Large intestine (tissue), 3 donors: Measurements from ENCODE around the gene EEFSEC. TPM values are rescaled to one million over a fixed set of nuclear protein-coding genes. Genes with fewer than 3 reads are reported as not detected.

ENCODE experiments used
- DNase-seq, 2 donors: peaks; one replicate each; pipeline versions ENCODE4 v3.0.0 to v3.0.0-alpha.2; 2013
- H3K27ac ChIP-seq: one replicate; pipeline ENCODE4 v1.5.1; 2013; ENCODE audit warnings: low read length
- H3K27me3 ChIP-seq: 2 replicates; pipeline ENCODE4 v1.6.1; 2013; ENCODE audit warnings: low read length; ENCODE audit not compliant: control insufficient read depth, insufficient read depth
- H3K36me3 ChIP-seq: 2 replicates; pipeline ENCODE4 v1.6.1; 2013; ENCODE audit warnings: low read length; ENCODE audit not compliant: control insufficient read depth, insufficient read depth
- H3K4me1 ChIP-seq: one replicate; pipeline ENCODE4 v1.6.1; 2013; ENCODE audit warnings: low read length; ENCODE audit not compliant: control insufficient read depth, insufficient read depth
- H3K4me3 ChIP-seq: one replicate; pipeline ENCODE4 v1.5.1; 2013; ENCODE audit warnings: low read length
- H3K9me3 ChIP-seq: one replicate; pipeline ENCODE4 v1.6.1; 2013; ENCODE audit warnings: mild to moderate bottlenecking, low read depth, low read length, moderate library complexity; ENCODE audit not compliant: control insufficient read depth
- WGBS: methylation state at CpG from one replicate; pipeline ENCODE4 v1.1.5; 2013; ENCODE audit warnings: low lambda C conversion rate; ENCODE audit not compliant: insufficient coverage; 5-methylcytosine and 5-hydroxymethylcytosine counted together
- polyA plus RNA-seq: library from polyadenylated mRNA; unstranded; fragments of 120-200 nt; gene quantifications from one replicate; pipeline ENCODE4 v1.2.1, GENCODE V29; 2013

Gene EEFSEC
- polyA plus RNA-seq, 1 donor, result 23.9 TPM

GRCh38 chr3:128415773-128416577, 262.7 kb downstream of the EEFSEC start:
- H3K27ac ChIP-seq, result no peak overlapping the region
- no peak overlapping the region for H3K4me3 ChIP-seq
- H3K9me3 ChIP-seq, result no peaks in the 10 kb centered on the region
- no peaks in the 10 kb centered on the region for H3K36me3 ChIP-seq
- DNase-seq, result no peak
- peaks cover 21% of the 10 kb centered on the region for H3K4me1 ChIP-seq
- no CpG with 5 or more reads among the region's 19 CpGs for WGBS
- no peaks in the 10 kb centered on the region for H3K27me3 ChIP-seq

- H3K9me3 ChIP-seq, result no peaks in the 10 kb centered on the region
- no peak overlapping the region for H3K4me3 ChIP-seq
- H3K4me1 ChIP-seq, result peaks cover 20% of the 10 kb centered on the region
- peak in 1 of 2 donors; percentile 24 for DNase-seq
- H3K27me3 ChIP-seq, result no peaks in the 10 kb centered on the region
- no peak overlapping the region for H3K27ac ChIP-seq
- no peaks in the 10 kb centered on the region for H3K36me3 ChIP-seq
- WGBS, result no CpG with 5 or more reads among the region's 12 CpGs
These were observed 263.4 kb downstream of the EEFSEC start for GRCh38 chr3:128416578-128417211.

GRCh38 chr3:128418900-128419299, 265.6 kb downstream of the EEFSEC start:
- Histone ChIP-seq H3K9me3 (no peaks in the 10 kb centered on the region), H3K27me3 (no peaks in the 10 kb centered on the region), H3K27ac (no peak overlapping the region), H3K4me1 (peaks cover 8% of the 10 kb centered on the region), H3K4me3 (no peak overlapping the region), H3K36me3 (no peaks in the 10 kb centered on the region)
- DNase-seq, result no peak
- WGBS, result no CpG with 5 or more reads among the region's 2 CpGs

GRCh38 chr3:128419311-128419710, 266.0 kb downstream of the EEFSEC start:
- no peaks in the 10 kb centered on the region for H3K9me3 ChIP-seq
- DNase-seq, result no peak
- 100% methylated on average over 1 of the region's 4 CpGs for WGBS
- no peak overlapping the region for H3K27ac ChIP-seq
- H3K4me3 ChIP-seq, result no peak overlapping the region
- H3K4me1 ChIP-seq, result peaks cover 8% of the 10 kb centered on the region
- no peaks in the 10 kb centered on the region for H3K36me3 ChIP-seq
- no peaks in the 10 kb centered on the region for H3K27me3 ChIP-seq

GRCh38 chr3:128420289-128420688, 267.0 kb downstream of the EEFSEC start:
- no CpG with 5 or more reads among the region's 7 CpGs for WGBS
- H3K27me3 ChIP-seq, result no peaks in the 10 kb centered on the region

GRCh38 chr3:128420720-128421438, 267.6 kb downstream of the EEFSEC start:
- no peak for DNase-seq
- H3K4me3 ChIP-seq, result no peak overlapping the region
- H3K27me3 ChIP-seq, result no peaks in the 10 kb centered on the region
- no peak overlapping the region for H3K27ac ChIP-seq
- no peaks in the 10 kb centered on the region for H3K36me3 ChIP-seq
- no peaks in the 10 kb centered on the region for H3K9me3 ChIP-seq
- WGBS, result no CpG with 5 or more reads among the region's 12 CpGs
- H3K4me1 ChIP-seq, result peaks cover 10% of the 10 kb centered on the region

More at GRCh38 chr3:128420289-128420688, 267.0 kb downstream of the EEFSEC start:
- Histone ChIP-seq H3K4me1 (peaks cover 8% of the 10 kb centered on the region), H3K27ac (no peak overlapping the region), H3K36me3 (no peaks in the 10 kb centered on the region), H3K4me3 (no peak overlapping the region), H3K9me3 (no peaks in the 10 kb centered on the region)
- DNase-seq, result no peak

GRCh38 chr3:128421439-128421836, 268.2 kb downstream of the EEFSEC start:
- WGBS, result no CpG with 5 or more reads among the region's 11 CpGs
- no peaks in the 10 kb centered on the region for H3K9me3 ChIP-seq
- peak in 1 of 2 donors; percentile 32 for DNase-seq
- no peaks in the 10 kb centered on the region for H3K36me3 ChIP-seq
- no peak overlapping the region for H3K4me3 ChIP-seq
- H3K4me1 ChIP-seq, result peaks cover 14% of the 10 kb centered on the region
- no peaks in the 10 kb centered on the region for H3K27me3 ChIP-seq
- no peak overlapping the region for H3K27ac ChIP-seq

- Histone ChIP-seq H3K4me1 (peaks cover 14% of the 10 kb centered on the region), H3K36me3 (no peaks in the 10 kb centered on the region)
- WGBS, result no CpG with 5 or more reads among the region's 7 CpGs
These were observed 268.7 kb downstream of the EEFSEC start for GRCh38 chr3:128421966-128422365.

GRCh38 chr3:128422762-128423524, 269.7 kb downstream of the EEFSEC start:
- Histone ChIP-seq H3K4me1 (peaks cover 14% of the 10 kb centered on the region), H3K36me3 (no peaks in the 10 kb centered on the region), H3K27ac (no peak overlapping the region), H3K9me3 (no peaks in the 10 kb centered on the region), H3K27me3 (peaks cover 4% of the 10 kb centered on the region), H3K4me3 (no peak overlapping the region)
- WGBS, result no CpG with 5 or more reads among the region's 3 CpGs
- no peak for DNase-seq

More at GRCh38 chr3:128421966-128422365, 268.7 kb downstream of the EEFSEC start:
- H3K9me3 ChIP-seq, result no peaks in the 10 kb centered on the region
- H3K27me3 ChIP-seq, result peaks cover under 1% of the 10 kb centered on the region
- no peak overlapping the region for H3K4me3 ChIP-seq
- no peak for DNase-seq
- no peak overlapping the region for H3K27ac ChIP-seq
